Pancreas (tissue), 10 donors: ENCODE measurements around the gene ST3GAL5. TPM values are rescaled to one million over a fixed set of nuclear protein-coding genes. Genes with fewer than 3 reads are reported as not detected.
"Not testable (repeated sequence)": the region's sequence is repeated elsewhere in the genome, so short reads cannot be mapped to it uniquely, and the experiment has no call there.

Experiments used
- ATAC-seq, 4 donors: fragments of 200-7000 bp; cut with Tn5 transposase; one replicate each; pipeline versions ENCODE4 v1.8.0 to v1.9.1; 2020; ENCODE audit warnings: mild to moderate bottlenecking in 4 of 4, moderate library complexity in 4 of 4
- DNase-seq, 6 donors: peaks; one replicate each; pipeline ENCODE4 v3.0.0-alpha.2; 2020
- FAIRE-seq: peaks from 2 replicates; lab custom pipeline; 2012; peaks lifted over from hg19 to GRCh38; lab: Jason Lieb, UNC
- H3K27ac ChIP-seq, 4 donors: fragments of 200-600 bp; sonication (generic); 1 replicate in 3 of 4; 2 replicates in 1 of 4; pipeline versions ENCODE4 v1.5.0 to v1.8.0; 2020
- H3K27me3 ChIP-seq, 4 donors: fragments of 200-600 bp; one replicate each; pipeline ENCODE4 v1.8.0; 2021
- H3K36me3 ChIP-seq, 3 donors: fragments of 200-600 bp; sonication (generic) in 1 of 3; one replicate each; pipeline versions ENCODE4 v1.5.0 to v1.8.0; 2020 to 2021
- H3K4me1 ChIP-seq, 3 donors: fragments of 200-600 bp; one replicate each; pipeline ENCODE4 v1.8.0; 2021
- H3K4me3 ChIP-seq, 4 donors: fragments of 200-600 bp; sonication (generic) in 2 of 4; one replicate each; pipeline versions ENCODE4 v1.5.0 to v1.8.0; 2020 to 2021
- H3K9me3 ChIP-seq, 4 donors: fragments of 200-600 bp; one replicate each; pipeline ENCODE4 v1.8.0; 2021
- WGBS, 2 donors: extraction: QIAGEN DNeasy Blood & Tissue Kit; methylation state at CpG; one replicate each; pipeline ENCODE4 v1.1.7; 2013; 5-methylcytosine and 5-hydroxymethylcytosine counted together
- intact Hi-C, 3 donors: fragments of 100-400 bp; cut with DNase I; formaldehyde crosslinking; loops; one replicate each; pipeline versions ENCODE4 v1.11.1 to v1.14.2; 2022
- polyA plus RNA-seq, 2 donors: library from polyadenylated mRNA; stranded (reverse); fragments of 200-250 nt; gene quantifications; one replicate each; pipeline ENCODE4 v1.2.3, GENCODE V29; 2013
- total RNA-seq, 6 donors: library from RNA; stranded (reverse); fragmentation: NEBNext Ultra II Directional in 4 of 6; extraction: Animal tissue kit (Norgen Biotek cat#: 25700) in 4 of 6; gene quantifications; one replicate each; pipeline versions ENCODE4 v1.2.1 to v1.2.4, GENCODE V29; 2021 to 2023
- TF ChIP-seq, protein P1 (sequence below), 4 donors: fragments of 200-600 bp; sonication (generic) in 3 of 4; IDR thresholded peaks; one replicate each; pipeline versions ENCODE4 v1.5.0 to v1.8.0; 2021; ENCODE audit warnings: antibody characterized with exemption in 4 of 4
- donor health status: healthy with polysubstance abuse.
- donor health status: DM: no; HTN: no; CAD: no; lungs with moderate emphysema.
- donor health status: DM: no; HTN: no; CAD: no.
- donor health status: control.
- donor health status: control.
- donor health status: Bipolar disorder and iron deficiency.
- donor health status: DM: yes; HTN: yes; CAD: no.
- donor health status: DM: no; HTN: no; CAD: no.
- donor health status: DM: no; HTN: no; CAD: no.
- donor health status: DM: yes; HTN: yes; CAD: no.

ST3GAL5 gene
- total and polyA plus RNA-seq, 8 donors = 4.4 to 14.5 (median 6.9) TPM

DNA sequence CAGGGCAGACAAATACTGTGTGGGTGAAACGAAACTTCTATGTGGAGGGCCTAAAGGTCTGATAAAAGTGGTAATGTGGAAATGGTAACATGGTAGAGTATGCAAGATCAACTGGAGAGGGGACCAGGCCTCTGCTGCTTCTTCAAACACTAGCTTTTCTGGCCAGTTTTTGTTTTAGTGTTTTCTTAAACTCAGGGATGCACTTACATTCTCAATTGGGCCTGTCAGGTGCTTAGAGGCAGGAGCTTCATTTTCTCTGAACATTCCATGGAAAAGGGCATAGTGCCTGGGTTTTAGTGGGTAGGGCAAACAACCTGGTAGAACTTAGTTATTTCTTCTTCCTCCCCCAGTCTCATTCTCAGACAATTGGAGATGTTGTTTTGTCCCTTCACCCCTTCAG is 10.5 kb upstream of the ST3GAL5 start:
- intact Hi-C loops = no loop called here
- TF ChIP-seq, protein P1, sequence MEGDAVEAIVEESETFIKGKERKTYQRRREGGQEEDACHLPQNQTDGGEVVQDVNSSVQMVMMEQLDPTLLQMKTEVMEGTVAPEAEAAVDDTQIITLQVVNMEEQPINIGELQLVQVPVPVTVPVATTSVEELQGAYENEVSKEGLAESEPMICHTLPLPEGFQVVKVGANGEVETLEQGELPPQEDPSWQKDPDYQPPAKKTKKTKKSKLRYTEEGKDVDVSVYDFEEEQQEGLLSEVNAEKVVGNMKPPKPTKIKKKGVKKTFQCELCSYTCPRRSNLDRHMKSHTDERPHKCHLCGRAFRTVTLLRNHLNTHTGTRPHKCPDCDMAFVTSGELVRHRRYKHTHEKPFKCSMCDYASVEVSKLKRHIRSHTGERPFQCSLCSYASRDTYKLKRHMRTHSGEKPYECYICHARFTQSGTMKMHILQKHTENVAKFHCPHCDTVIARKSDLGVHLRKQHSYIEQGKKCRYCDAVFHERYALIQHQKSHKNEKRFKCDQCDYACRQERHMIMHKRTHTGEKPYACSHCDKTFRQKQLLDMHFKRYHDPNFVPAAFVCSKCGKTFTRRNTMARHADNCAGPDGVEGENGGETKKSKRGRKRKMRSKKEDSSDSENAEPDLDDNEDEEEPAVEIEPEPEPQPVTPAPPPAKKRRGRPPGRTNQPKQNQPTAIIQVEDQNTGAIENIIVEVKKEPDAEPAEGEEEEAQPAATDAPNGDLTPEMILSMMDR (IDR thresholded peaks at IDR 0.05) = no peak
- H3K27me3 ChIP-seq = no peaks in the 10 kb centered on the region
- H3K36me3 ChIP-seq = no peaks in the 10 kb centered on the region
- no peak overlapping the region for H3K4me3 ChIP-seq
- no peak overlapping the region for H3K27ac ChIP-seq
- no peaks in the 10 kb centered on the region for H3K4me1 ChIP-seq
- ATAC-seq (no peak), DNase-seq (no peak), FAIRE-seq (no peak)
- H3K9me3 ChIP-seq = no peaks in the 10 kb centered on the region
- WGBS, 2 donors = 91 to 95% methylated on average over 1 of the region's 1 CpG

DNA sequence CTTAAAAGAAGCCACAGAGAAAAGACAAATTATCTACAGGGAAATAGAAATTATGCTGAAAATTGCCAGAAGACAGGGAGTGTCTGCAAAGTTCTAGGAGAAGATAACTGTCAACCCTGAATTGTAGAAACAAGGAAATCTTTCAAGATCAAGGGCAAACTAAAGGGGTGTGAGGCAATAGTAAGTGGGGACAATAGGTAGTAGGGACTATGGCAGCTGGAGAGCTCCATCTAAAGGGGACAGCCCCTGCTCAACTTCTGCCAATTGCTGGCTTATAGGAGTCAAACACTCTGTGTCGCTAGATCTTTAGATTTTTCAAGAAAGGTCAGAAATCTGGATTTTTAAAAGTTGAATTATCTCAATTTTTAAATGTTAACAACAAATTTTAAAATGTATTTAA is 10.1 kb upstream of the ST3GAL5 start:
- WGBS, 2 donors = 97 to 98% methylated on average over 1 of the region's 1 CpG
- ATAC-seq = no peak
- FAIRE-seq = no peak
- Histone ChIP-seq H3K27me3 (no peaks in the 10 kb centered on the region), H3K27ac (no peak overlapping the region), H3K4me1 (no peaks in the 10 kb centered on the region), H3K9me3 (no peaks in the 10 kb centered on the region), H3K36me3 (no peaks in the 10 kb centered on the region), H3K4me3 (no peak overlapping the region)
- TF ChIP-seq, protein P1 (IDR thresholded peaks at IDR 0.05) = no peak
- no peak for DNase-seq
- intact Hi-C loops = no loop called here

DNA sequence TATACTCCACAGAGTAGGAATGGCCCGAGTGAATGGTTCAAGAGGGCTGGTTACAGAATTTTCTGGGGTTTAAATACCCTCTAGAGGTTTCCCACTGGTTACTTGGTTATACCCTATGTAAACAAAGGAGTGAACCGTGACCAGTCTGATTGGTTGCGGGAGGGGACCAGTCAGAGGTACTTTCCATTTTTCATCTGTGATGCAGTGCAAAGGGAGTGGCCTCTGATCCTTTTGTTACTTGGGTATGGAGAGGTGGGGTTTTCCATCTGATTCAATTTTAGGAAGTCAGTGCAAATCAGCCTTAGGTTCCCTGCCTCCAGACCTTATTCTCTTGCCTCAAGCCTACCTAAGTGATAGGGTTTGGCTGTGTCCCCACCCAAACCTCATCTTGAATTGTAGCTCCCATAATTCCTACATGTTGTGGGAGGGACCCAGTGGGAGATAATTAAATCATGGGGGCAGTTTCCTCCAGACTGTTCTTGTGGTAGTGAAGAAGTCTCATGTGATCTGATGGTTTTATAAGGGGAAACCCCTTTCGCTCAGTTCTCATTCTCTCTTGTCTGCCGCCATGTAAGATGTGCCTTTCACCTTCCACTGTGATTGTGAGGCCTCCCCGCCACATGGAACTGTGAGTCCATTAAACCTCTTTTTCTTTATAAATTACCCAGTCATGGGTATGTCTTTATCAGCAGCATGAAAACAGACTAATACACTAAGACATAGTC is 5.9 kb upstream of the ST3GAL5 start:
- H3K27me3 ChIP-seq, DNase-seq, H3K9me3 ChIP-seq, H3K4me3 ChIP-seq, intact Hi-C loops, H3K27ac ChIP-seq, H3K4me1 ChIP-seq, ATAC-seq, FAIRE-seq, H3K36me3 ChIP-seq: not testable (repeated sequence)
- WGBS, 2 donors = 96 to 97% methylated on average over 6 of the region's 6 CpGs

DNA sequence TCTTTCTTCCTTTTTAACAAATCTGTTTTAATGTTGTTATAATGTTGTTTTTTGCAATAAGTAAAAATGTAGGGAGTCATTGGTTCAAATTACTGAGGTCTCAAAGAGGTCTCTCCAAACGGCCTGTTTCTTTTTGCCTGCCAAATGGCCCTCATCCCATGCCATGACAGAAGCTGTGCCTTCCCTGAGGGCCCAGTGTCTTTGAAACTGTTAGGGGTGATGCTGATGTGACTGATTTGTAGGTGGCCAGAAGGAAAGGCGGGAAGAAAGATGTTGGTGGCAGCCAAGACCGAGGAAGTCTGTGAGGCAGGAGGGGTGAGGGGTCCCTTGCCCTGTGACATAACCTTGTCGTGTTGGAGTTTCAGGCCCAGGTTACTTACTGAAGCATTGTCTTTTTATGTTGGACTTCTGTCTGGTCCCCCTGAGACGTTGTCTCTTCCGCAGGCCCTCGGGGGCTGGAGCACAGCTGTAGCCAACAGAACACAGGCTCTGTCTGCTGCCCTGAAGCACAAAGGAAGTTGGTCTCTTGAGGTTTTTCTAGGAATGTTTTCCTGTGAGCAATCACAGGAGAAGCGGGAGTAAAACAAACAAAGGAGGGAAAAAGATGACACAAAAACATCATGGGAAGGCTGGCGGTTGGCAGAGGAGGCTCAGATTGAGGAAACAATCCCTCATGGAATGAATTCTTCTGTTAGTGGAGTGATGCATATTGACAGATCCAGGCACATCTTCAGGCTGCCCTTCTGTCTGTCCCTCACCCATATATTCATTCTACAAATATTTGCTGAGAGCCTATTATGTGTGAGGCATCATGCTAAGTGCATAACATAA is 4.9 kb upstream of the ST3GAL5 start:
- H3K27me3 ChIP-seq = no peaks in the 10 kb centered on the region
- ATAC-seq = no peak
- intact Hi-C loops = no loop called here
- 79 to 84% methylated on average over 9 of the region's 9 CpGs for WGBS, 2 donors
- no peaks in the 10 kb centered on the region for H3K9me3 ChIP-seq
- no peak for DNase-seq
- no peak overlapping the region for H3K27ac ChIP-seq
- peaks cover 0 to 9% (median 4%) of the 10 kb centered on the region in 3 donors for H3K4me1 ChIP-seq
- no peak overlapping the region for H3K4me3 ChIP-seq
- no peak for FAIRE-seq
- TF ChIP-seq, protein P1 (IDR thresholded peaks at IDR 0.05) = no peak
- H3K36me3 ChIP-seq = no peaks in the 10 kb centered on the region

DNA sequence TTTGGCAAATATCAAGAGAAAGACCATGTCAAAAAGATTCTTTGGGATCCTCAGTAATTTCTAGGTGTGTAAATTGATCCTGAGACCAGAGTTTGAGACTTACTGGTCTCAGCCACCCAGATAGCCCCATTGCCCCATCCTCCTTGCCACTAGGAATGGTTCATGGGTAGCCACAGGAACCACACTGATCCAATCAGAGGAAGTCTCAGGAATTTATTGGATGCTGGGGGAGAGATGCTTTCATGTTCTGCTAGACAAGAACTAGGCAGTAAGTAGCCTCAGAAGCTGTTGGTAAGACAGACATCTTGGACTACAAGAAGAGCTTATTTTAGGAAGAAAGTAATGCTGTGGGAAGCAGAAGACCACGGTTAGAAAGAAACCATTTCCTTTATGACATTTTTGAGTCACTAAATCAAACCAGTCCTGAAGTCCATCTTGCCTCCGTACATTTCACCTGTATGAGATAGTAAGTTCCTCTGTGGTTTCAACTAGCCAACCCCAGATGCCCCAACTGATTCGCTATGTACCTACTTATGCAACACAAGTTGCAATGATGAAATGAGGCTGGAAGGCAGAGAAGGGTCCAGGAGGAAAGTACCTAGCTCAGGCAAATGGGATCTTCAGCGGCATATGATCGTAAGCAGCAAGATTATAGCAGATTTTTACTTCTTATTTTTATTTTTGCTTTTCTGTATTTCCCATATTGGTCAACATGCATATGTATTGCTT is 3.6 kb upstream of the ST3GAL5 start:
- intact Hi-C loops = no loop called here
- no peak overlapping the region for H3K4me3 ChIP-seq
- peaks cover 0 to 15% (median 4%) of the 10 kb centered on the region in 3 donors for H3K4me1 ChIP-seq
- 92 to 94% methylated on average over 5 of the region's 5 CpGs for WGBS, 2 donors
- ATAC-seq (no peak), FAIRE-seq (no peak), DNase-seq (no peak)
- H3K27me3 ChIP-seq = no peaks in the 10 kb centered on the region
- TF ChIP-seq, protein P1 (IDR thresholded peaks at IDR 0.05) = no peak
- H3K9me3 ChIP-seq = no peaks in the 10 kb centered on the region
- H3K36me3 ChIP-seq = no peaks in the 10 kb centered on the region
- no peak overlapping the region for H3K27ac ChIP-seq
